Measurements from ENCODE around the gene DYNC1I1.

- TF ChIP-seq CTCF (IDR thresholded peaks at IDR 0.05; ENCODE audit: low read depth, low read length, missing input control) (no peak), RAD21 (IDR thresholded peaks at IDR 0.05) (no peak), REST (IDR thresholded peaks at IDR 0.05) (no peak)
These were observed 232.2 kb downstream of the DYNC1I1 start for GRCh38 chr7:96004578-96004977.
